Spleen (tissue), 11 donors: ENCODE results near the gene EEIG1. TPM values are rescaled to one million over a fixed set of nuclear protein-coding genes. Genes with fewer than 3 reads are reported as not detected.
A peak's percentile ranks its signal among the peaks of the same experiment; 100 is the strongest.

Experiments used
- DNase-seq: peaks from one replicate; pipeline ENCODE4 v3.0.0-alpha.2; 2020
- H3K27ac ChIP-seq, 8 donors: fragments of 200-600 bp; sonication (generic) in 7 of 8; 1 replicate in 4 of 8; 2 replicates in 4 of 8; pipeline versions ENCODE4 v1.5.0 to v1.8.0; 2016 to 2021; ENCODE audit warnings: inconsistent platforms in 4 of 8, mild to moderate bottlenecking in 4 of 8, moderate library complexity in 1 of 8
- H3K27me3 ChIP-seq, 7 donors: fragments of 200-600 bp; sonication (generic) in 6 of 7; replicated peaks in 1 of 7; 1 replicate in 4 of 7; 2 replicates in 3 of 7; pipeline versions ENCODE4 v1.5.0 to v1.8.0; 2016 to 2021; ENCODE audit warnings: inconsistent platforms in 3 of 7, mild to moderate bottlenecking in 1 of 7
- H3K36me3 ChIP-seq, 6 donors: fragments of 200-600 bp; sonication (generic) in 5 of 6; 1 replicate in 4 of 6; 2 replicates in 2 of 6; pipeline versions ENCODE4 v1.5.0 to v1.8.0; 2016 to 2021; ENCODE audit warnings: inconsistent platforms in 2 of 6
- H3K4me1 ChIP-seq, 6 donors: fragments of 200-600 bp; sonication (generic) in 5 of 6; 1 replicate in 3 of 6; 2 replicates in 3 of 6; pipeline versions ENCODE4 v1.5.0 to v1.8.0; 2016 to 2021; ENCODE audit warnings: inconsistent platforms in 3 of 6
- H3K4me3 ChIP-seq, 8 donors: fragments of 200-600 bp; sonication (generic) in 7 of 8; 1 replicate in 4 of 8; 2 replicates in 4 of 8; pipeline versions ENCODE4 v1.5.0 to v1.8.0; 2016 to 2021; ENCODE audit warnings: inconsistent platforms in 4 of 8, mild to moderate bottlenecking in 4 of 8, moderate library complexity in 2 of 8
- H3K9me3 ChIP-seq, 8 donors: fragments of 200-600 bp; sonication (generic) in 7 of 8; 1 replicate in 4 of 8; 2 replicates in 4 of 8; pipeline versions ENCODE4 v1.5.0 to v1.8.0; 2016 to 2021; ENCODE audit warnings: inconsistent platforms in 4 of 8
- POLR2A ChIP-seq, 3 donors: fragments of 450-650 bp; IDR thresholded peaks; one replicate each; pipeline ENCODE4 v1.5.1; 2017; ENCODE audit warnings: antibody characterized with exemption in 3 of 3, mild to moderate bottlenecking in 1 of 3
- POLR2AphosphoS5 ChIP-seq, 3 donors: sonication (generic); formaldehyde crosslinking; IDR thresholded peaks; one replicate each; pipeline ENCODE4 v1.5.1; 2017; ENCODE audit warnings: antibody characterized with exemption in 3 of 3
- WGBS, 5 donors: extraction: QIAGEN DNeasy Blood & Tissue Kit in 3 of 5; methylation state at CpG; one replicate each; pipeline versions ENCODE4 v1.1.5 to v1.1.7; 2013 to 2018; 5-methylcytosine and 5-hydroxymethylcytosine counted together
- intact Hi-C: fragments of 100-400 bp; cut with DNase I; formaldehyde crosslinking; loops from one replicate; pipeline ENCODE4 v1.15.0; 2023; ENCODE audit warnings: low total_unique reads
- polyA plus RNA-seq, 3 donors: library from polyadenylated mRNA; stranded (reverse); fragments of 200-250 nt; gene quantifications; one replicate each; pipeline ENCODE4 v1.2.1, GENCODE V29; 2013
- total RNA-seq, 7 donors: library from RNA; depleted of rRNA in 3 of 7; stranded (reverse); fragments of >200 nt in 3 of 7; fragmentation: NEBNext Ultra II Directional in 4 of 7; extraction: Animal tissue kit (Norgen Biotek cat#: 25700) in 4 of 7; gene quantifications; one replicate each; pipeline versions ENCODE4 v1.1.0 to v1.2.1, GENCODE V29; 2016 to 2021
- TF ChIP-seq, protein P1 (sequence below), 11 experiments: fragments of 200-600 bp in 7 of 11; fragments of 450-650 bp in 4 of 11; sonication (generic) in 4 of 11; IDR thresholded peaks in 8 of 11; conservative IDR thresholded peaks in 3 of 11; 1 replicate in 7 of 11; 2 replicates in 4 of 11; pipeline versions ENCODE4 v1.4.0 to v1.8.0; 2016 to 2021; ENCODE audit warnings: antibody characterized with exemption in 11 of 11, inconsistent platforms in 4 of 11, mild to moderate bottlenecking in 1 of 11
- donor health status: healthy with polysubstance abuse.
- donor health status: DM: no; HTN: no; CAD: no; lungs with moderate emphysema.
- donor health status: DM: no; HTN: no; CAD: no.
- donor health status: Bipolar disorder and iron deficiency.
- donor health status: healthy.
- donor health status: DM: no; HTN: no; CAD: no.
- donor health status: DM: yes; HTN: yes; CAD: no.

Gene EEIG1
- total and polyA plus RNA-seq, 10 donors, result 27.3 to 102 (median 35.2) TPM

DNA sequence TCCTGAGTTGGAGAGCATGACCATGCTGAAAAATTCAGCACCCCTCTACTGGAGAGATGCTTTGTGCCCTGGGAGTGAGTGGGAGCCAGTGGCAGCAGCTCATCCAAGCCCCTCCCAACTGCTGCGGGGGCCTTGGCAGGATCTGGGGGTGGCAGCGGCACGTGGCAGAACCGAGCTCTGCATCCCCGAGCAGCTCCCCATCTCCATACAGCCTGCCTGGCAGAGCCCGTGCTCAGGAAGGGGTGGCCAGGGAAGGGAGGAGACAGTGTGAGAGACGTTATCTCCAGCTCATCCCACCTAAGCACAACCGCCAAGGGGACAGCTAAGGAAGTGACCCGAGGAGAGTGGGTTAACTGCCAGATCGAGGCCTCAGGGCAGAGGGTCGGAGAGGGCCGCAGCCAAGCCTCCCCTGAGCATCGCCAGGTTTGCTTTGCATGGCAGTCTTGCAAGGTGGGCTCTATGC is 25.9 kb downstream of the EEIG1 start:
- peak overlapping the region in 5 of 8 donors; percentile 21 to 51 (median 38) for H3K27ac ChIP-seq
- intact Hi-C loops, result no loop called here

GRCh38 chr9:127953768-127954505 is 26.9 kb downstream of the EEIG1 start:
- peak overlapping the region in 3 of 8 donors; percentile 3 to 49 (median 21) for H3K27ac ChIP-seq
- DNase-seq, result no peak
- intact Hi-C loops, result no loop called here
- H3K4me3 ChIP-seq, result no peak overlapping the region
- H3K4me1 ChIP-seq, result peaks cover 19 to 99% (median 57%) of the 10 kb centered on the region in 6 donors
- TF ChIP-seq POLR2AphosphoS5 (IDR thresholded peaks at IDR 0.05) (no peak), POLR2A (IDR thresholded peaks at IDR 0.05) (no peak)
- TF ChIP-seq, protein P1, sequence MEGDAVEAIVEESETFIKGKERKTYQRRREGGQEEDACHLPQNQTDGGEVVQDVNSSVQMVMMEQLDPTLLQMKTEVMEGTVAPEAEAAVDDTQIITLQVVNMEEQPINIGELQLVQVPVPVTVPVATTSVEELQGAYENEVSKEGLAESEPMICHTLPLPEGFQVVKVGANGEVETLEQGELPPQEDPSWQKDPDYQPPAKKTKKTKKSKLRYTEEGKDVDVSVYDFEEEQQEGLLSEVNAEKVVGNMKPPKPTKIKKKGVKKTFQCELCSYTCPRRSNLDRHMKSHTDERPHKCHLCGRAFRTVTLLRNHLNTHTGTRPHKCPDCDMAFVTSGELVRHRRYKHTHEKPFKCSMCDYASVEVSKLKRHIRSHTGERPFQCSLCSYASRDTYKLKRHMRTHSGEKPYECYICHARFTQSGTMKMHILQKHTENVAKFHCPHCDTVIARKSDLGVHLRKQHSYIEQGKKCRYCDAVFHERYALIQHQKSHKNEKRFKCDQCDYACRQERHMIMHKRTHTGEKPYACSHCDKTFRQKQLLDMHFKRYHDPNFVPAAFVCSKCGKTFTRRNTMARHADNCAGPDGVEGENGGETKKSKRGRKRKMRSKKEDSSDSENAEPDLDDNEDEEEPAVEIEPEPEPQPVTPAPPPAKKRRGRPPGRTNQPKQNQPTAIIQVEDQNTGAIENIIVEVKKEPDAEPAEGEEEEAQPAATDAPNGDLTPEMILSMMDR (IDR thresholded peaks at IDR 0.05 in 8 of 11, conservative IDR thresholded peaks at IDR 0.05 in 3 of 11), result no peak
- 86 to 90% (median 89%) methylated on average over 17 of the region's 17 CpGs for WGBS, 5 donors
- H3K36me3 ChIP-seq, result peaks cover 0 to 42% (median 0%) of the 10 kb centered on the region in 6 donors
- no peaks in the 10 kb centered on the region for H3K27me3 ChIP-seq
- no peaks in the 10 kb centered on the region for H3K9me3 ChIP-seq

More for the DNA sequence above, 25.9 kb downstream of the EEIG1 start:
- DNase-seq, result no peak
- WGBS, 5 donors, result 57 to 81% (median 72%) methylated on average over 3 to 13 of the region's 13 CpGs
- TF ChIP-seq POLR2A (IDR thresholded peaks at IDR 0.05), result no peak
- TF ChIP-seq POLR2AphosphoS5 (IDR thresholded peaks at IDR 0.05), result no peak
- TF ChIP-seq, protein P1 (IDR thresholded peaks at IDR 0.05 in 8 of 11, conservative IDR thresholded peaks at IDR 0.05 in 3 of 11), result no peak
- Histone ChIP-seq H3K4me1 (peaks cover 19 to 100% (median 62%) of the 10 kb centered on the region in 6 donors), H3K9me3 (no peaks in the 10 kb centered on the region), H3K4me3 (no peak overlapping the region), H3K27me3 (no peaks in the 10 kb centered on the region), H3K36me3 (peaks cover 0 to 36% (median 0%) of the 10 kb centered on the region in 6 donors)

GRCh38 chr9:127953154-127953553 is 27.6 kb downstream of the EEIG1 start:
- no peaks in the 10 kb centered on the region for H3K9me3 ChIP-seq
- intact Hi-C loops, result no loop called here
- peaks cover 19 to 99% (median 54%) of the 10 kb centered on the region in 6 donors for H3K4me1 ChIP-seq
- H3K27me3 ChIP-seq, result no peaks in the 10 kb centered on the region
- no peak overlapping the region for H3K4me3 ChIP-seq
- no peak for DNase-seq
- H3K36me3 ChIP-seq, result peaks cover 0 to 50% (median 3%) of the 10 kb centered on the region in 6 donors
- TF ChIP-seq POLR2AphosphoS5 (IDR thresholded peaks at IDR 0.05), result no peak
- TF ChIP-seq, protein P1 (IDR thresholded peaks at IDR 0.05 in 8 of 11, conservative IDR thresholded peaks at IDR 0.05 in 3 of 11), result no peak
- TF ChIP-seq POLR2A (IDR thresholded peaks at IDR 0.05), result no peak
- peak overlapping the region in 1 of 8 donors; percentile 49 for H3K27ac ChIP-seq
- WGBS, 5 donors, result 77 to 90% (median 86%) methylated on average over 1 of the region's 1 CpG
